NCI-H460 (cell line): ENCODE data around the gene BMERB1. TPM values are rescaled to one million over a fixed set of nuclear protein-coding genes. Genes with fewer than 3 reads are reported as not detected.
"Not testable (repeated sequence)": the region's sequence is repeated elsewhere in the genome, so short reads cannot be mapped to it uniquely, and the experiment has no call there.

Experiments used
- DNase-seq: peaks from one replicate; pipeline ENCODE4 v3.0.0-alpha.2; 2016; ENCODE audit warnings: low read depth; ENCODE audit errors: extremely low read depth
- polyA plus RNA-seq: library from polyadenylated mRNA; depleted of rRNA; stranded (reverse); fragments of >200 nt; gene quantifications from 2 replicates; pipeline ENCODE4 v1.2.3, GENCODE V29; 2014; cell fraction: nucleus; rRNA removed
- total RNA-seq: library from RNA; depleted of rRNA; stranded (reverse); fragments of >200 nt; shearing (Covaris generic); gene quantifications from 2 replicates; pipeline ENCODE4 v1.2.3, GENCODE V29; 2014; rRNA removed

BMERB1 gene
- 35.8 and 43.7 TPM in 2 replicates for total RNA-seq
- polyA plus RNA-seq: 11.7 and 16.0 TPM in 2 replicates

GRCh38 chr16:15434425-15435215 lies at the start of gene BMERB1:
Gene BMERB1, plus strand, starts transcription at chr16:15434588. Its CDS starts 66 bp downstream, at chr16:15434654.
- DNase-seq: peak; percentile 69

DNA sequence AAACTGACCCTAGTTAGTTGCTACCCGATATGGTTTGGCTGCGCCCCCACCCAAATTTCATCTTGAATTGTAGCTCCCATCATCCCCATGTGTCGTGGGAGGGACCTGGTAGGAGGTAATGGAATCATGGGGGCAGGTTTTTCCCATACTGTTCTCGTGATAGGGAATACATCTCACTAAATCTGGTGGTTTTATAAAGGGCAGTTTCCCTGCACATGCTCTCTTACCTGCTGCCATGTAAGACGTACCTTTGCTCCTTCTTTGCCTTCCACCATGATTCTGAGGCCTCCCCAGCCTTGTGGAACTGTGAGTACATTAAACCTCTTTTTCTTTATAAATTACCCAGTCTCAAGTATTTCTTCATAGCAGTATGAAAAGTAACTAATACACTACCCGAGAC lies 46.3 kb upstream of the BMERB1 start:
- not testable (repeated sequence) for DNase-seq

GRCh38 chr16:15389916-15390315 lies 44.5 kb upstream of the BMERB1 start:
- not testable (repeated sequence) for DNase-seq

GRCh38 chr16:15393025-15393424 lies 41.4 kb upstream of the BMERB1 start:
- DNase-seq: not testable (repeated sequence)

DNA sequence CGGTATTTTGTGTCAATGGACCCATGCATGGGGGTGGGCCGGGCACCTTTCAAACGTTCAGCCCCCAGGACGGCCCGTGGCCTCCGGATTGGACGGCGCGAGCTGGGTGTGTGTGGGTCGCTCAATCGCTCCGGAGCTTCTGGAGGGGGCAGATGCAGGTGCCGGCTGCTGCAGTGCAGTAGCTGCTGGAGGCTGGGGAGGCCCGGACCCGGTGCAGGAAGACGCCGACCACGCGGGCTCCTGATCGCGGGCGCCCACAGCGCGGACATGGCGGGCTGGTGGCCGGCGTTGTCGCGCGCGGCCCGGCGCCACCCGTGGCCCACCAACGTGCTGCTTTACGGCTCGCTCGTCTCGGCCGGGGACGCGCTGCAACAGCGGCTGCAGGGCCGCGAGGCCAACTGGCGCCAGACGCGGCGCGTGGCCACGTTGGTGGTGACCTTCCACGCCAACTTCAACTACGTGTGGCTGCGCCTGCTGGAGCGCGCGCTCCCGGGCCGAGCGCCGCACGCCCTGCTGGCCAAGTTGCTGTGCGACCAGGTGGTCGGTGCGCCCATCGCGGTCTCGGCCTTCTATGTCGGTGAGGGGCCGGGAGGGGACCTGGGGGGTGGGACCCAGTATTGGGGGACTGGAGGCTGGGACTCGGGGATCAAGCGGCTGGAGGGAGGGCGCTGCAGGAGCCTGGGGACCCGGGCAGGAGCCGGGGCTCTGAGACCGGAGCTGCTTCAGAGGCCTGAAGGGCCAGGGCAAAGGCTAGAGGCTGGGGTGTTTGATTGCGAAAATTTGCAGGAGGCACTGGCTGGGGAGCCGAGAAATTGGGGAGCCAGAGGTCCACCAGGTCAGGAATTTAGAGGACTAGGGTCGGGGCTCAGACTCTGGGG lies 38.5 kb upstream of the BMERB1 start, which contains the start of gene MPV17L:
MPV17L (plus strand) TSS at position 124 of the 878 bp plus-strand sequence; CDS start at position 268, 144 bp downstream.
- not testable (repeated sequence) for DNase-seq

DNA sequence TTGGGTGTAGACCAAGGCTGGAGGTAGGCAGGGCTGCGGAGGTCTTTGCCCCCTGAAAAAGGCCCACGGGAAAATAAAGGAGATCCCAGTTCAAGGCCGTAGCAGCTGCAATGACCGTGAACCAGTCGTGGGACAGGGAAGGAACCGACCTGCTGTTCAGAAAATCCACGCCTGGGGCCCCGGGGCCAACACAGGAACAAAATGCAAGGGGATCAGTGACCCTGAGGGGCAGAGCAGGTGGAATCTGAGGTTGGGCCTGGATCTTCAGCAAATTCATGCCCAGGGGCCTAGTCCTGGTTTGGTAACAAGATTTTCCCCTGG lies 37.9 kb upstream of the BMERB1 start:
- not testable (repeated sequence) for DNase-seq

GRCh38 chr16:15396948-15397594 lies 37.3 kb upstream of the BMERB1 start:
- no peak for DNase-seq

DNA sequence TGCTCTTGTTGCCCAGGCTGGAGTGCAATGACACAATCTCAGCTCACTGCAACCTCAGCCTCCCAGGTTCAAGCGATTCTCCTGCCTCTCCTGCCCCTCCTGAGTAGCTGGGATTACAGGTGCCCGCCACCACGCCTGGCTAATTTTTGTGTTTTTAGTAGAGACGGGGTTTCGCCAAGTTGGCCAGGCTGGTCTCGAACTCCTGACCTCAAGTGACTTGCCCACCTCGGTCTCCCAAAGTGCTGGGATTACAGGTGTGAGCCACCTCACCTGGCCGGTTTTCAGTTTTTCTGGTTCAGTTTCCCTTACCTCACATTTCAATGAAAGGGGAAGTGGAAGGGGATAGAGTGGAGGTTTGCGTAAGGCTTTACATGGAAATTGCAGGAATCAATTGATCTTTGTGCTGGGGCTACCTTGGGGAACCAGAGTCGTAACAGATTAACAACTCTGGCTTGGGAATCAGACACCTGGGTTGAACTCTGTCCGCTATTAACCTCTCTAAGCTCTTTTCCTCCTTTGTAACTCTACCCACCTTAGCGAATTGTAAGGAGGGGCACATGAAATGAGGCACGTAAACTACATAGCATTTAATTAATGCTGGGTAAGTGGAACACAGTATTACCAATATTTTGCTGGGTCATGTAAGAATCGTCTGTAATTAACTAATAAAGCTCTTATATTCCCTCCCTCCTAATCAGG lies 35.6 kb upstream of the BMERB1 start:
- DNase-seq: no peak

GRCh38 chr16:15399317-15399716 lies 35.1 kb upstream of the BMERB1 start:
- no peak for DNase-seq

DNA sequence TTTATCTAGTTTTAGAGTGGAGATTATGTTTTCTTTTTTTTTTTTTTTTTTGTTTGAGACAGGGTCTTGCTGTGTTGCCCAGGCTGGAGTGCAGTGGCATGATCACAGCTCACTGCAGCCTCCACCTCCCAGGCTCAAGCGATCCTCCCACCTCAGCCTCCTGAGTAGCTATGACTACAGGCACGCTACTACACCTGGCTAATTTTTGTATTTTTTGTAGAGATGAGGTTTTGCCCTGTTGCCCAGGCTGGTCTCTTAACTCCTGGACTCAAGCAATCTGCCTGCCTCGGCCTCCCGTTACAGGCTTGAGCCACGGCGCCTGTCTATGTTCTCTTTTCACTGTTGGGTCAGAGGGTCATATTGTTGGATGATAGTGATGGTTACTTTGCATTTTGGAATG lies 34.1 kb upstream of the BMERB1 start:
- not testable (repeated sequence) for DNase-seq

DNA sequence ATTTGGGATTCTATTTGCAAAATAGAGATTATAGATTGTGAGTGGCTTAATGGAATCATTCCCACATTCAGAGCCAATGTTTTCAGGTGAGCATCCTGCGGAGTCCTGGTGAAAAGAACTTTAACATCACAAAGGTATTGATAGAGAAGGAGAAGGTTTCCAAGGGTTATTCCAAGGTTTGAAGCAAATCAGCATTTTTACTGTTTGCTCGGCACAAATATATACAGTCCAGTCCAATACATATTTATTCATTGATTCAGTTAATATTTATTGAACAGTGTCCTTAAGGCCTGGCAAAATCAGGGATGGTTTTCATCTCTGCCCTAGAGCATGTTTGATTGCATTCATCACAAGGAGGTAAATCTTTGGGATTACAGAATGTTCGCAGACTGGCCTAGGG lies 32.4 kb upstream of the BMERB1 start:
- no peak for DNase-seq

- no peak for DNase-seq
Measured at GRCh38 chr16:15403392-15403995, 30.9 kb upstream of the BMERB1 start.

GRCh38 chr16:15404091-15404490 lies 30.3 kb upstream of the BMERB1 start:
- DNase-seq: not testable (repeated sequence)

- no peak for DNase-seq
Measured at GRCh38 chr16:15404792-15405191, 29.6 kb upstream of the BMERB1 start.

GRCh38 chr16:15407756-15408155 lies 26.6 kb upstream of the BMERB1 start:
- DNase-seq: not testable (repeated sequence)

GRCh38 chr16:15409476-15409875 lies 24.9 kb upstream of the BMERB1 start:
- DNase-seq: not testable (repeated sequence)

DNA sequence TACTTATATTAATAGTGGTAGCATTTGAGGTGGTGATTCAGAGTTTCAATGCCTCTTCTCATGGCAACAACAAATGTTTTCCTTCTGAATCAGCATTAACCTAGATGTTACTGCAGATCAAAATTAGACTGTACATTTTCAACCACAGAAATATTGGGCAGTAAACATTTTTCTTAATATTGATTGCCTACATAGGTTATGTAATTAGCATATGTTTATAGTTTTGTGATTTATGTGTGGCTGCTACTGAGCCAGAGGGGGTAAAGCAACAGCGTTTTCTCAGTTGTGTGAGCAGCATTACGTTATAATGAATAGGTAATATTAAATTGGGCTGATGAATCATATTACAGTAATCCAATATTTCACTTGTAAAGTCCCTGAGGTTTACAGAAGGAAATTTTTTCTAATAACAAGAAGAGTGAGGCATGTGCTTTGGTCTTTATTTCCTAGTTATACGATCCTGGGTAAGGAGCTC lies 18.8 kb upstream of the BMERB1 start:
- DNase-seq: peak; percentile 11

- no peak for DNase-seq
Measured at GRCh38 chr16:15417197-15417596, 17.2 kb upstream of the BMERB1 start.

GRCh38 chr16:15418206-15418605 lies 16.2 kb upstream of the BMERB1 start:
- DNase-seq: no peak

- DNase-seq: not testable (repeated sequence)
Measured at GRCh38 chr16:15421696-15422095, 12.7 kb upstream of the BMERB1 start.
